HG03575 (cell line): ENCODE results near the gene HAO2.
"Not testable (repeated sequence)": the region's sequence is repeated elsewhere in the genome, so short reads cannot be mapped to it uniquely, and the experiment has no call there.

Experiments used
- ATAC-seq: cut with Tn5 transposase; IDR thresholded peaks from one replicate; pipeline ENCODE4 v1.9.1; 2021; ENCODE audit not compliant: unreplicated experiment, insufficient number of reproducible peaks, low FRiP score; ENCODE audit errors: extremely low read depth

The HAO2 gene

GRCh38 chr1:119374208-119374874 is 5.8 kb downstream of the HAO2 start:
- no peak for ATAC-seq

- no peak for ATAC-seq
Measured at GRCh38 chr1:119375366-119375765, 6.8 kb downstream of the HAO2 start.

- no peak for ATAC-seq
Measured at GRCh38 chr1:119376594-119376993, 8.0 kb downstream of the HAO2 start.

GRCh38 chr1:119377594-119377993 is 9.0 kb downstream of the HAO2 start:
- not testable (repeated sequence) for ATAC-seq

GRCh38 chr1:119379117-119379516 is 10.5 kb downstream of the HAO2 start:
- no peak for ATAC-seq

GRCh38 chr1:119380304-119380703 is 11.7 kb downstream of the HAO2 start:
- no peak for ATAC-seq

GRCh38 chr1:119380983-119381662 is 12.5 kb downstream of the HAO2 start:
- no peak for ATAC-seq

GRCh38 chr1:119384591-119384990 is 16.0 kb downstream of the HAO2 start:
- ATAC-seq = no peak

GRCh38 chr1:119385650-119386049 is 17.1 kb downstream of the HAO2 start:
- ATAC-seq = no peak

GRCh38 chr1:119387858-119388257 is 19.3 kb downstream of the HAO2 start:
- no peak for ATAC-seq

- ATAC-seq = no peak
Measured at GRCh38 chr1:119388450-119388849, 19.9 kb downstream of the HAO2 start.

- no peak for ATAC-seq
Measured at GRCh38 chr1:119390526-119390925, 21.9 kb downstream of the HAO2 start.

- ATAC-seq = no peak
Measured at GRCh38 chr1:119391749-119392148, 23.2 kb downstream of the HAO2 start.

GRCh38 chr1:119394085-119394484 is 25.5 kb downstream of the HAO2 start:
- no peak for ATAC-seq

- ATAC-seq = no peak
Measured at GRCh38 chr1:119396982-119397381, 28.4 kb downstream of the HAO2 start.

GRCh38 chr1:119397986-119398385 is 29.4 kb downstream of the HAO2 start:
- no peak for ATAC-seq

- no peak for ATAC-seq
Measured at GRCh38 chr1:119404736-119405135, 36.2 kb downstream of the HAO2 start.

GRCh38 chr1:119409731-119410130 is 41.1 kb downstream of the HAO2 start:
- no peak for ATAC-seq

GRCh38 chr1:119410961-119411360 is 42.4 kb downstream of the HAO2 start:
- ATAC-seq = no peak

- no peak for ATAC-seq
Measured at GRCh38 chr1:119414950-119415349, 46.4 kb downstream of the HAO2 start, which contains the start of gene HSD3B2. TSS of gene HSD3B2 (plus strand) at chr1:119415150. CDS start at chr1:119415420, 270 bp downstream.
